ENCODE data around the gene BLM. TPM values are rescaled to one million over a fixed set of nuclear protein-coding genes. Genes with fewer than 3 reads are reported as not detected.

Gene BLM
- total RNA-seq, 1 experiment from 2014 or later, result 41.3 TPM

- H3K79me1 ChIP-seq (ENCODE audit: insufficient read depth, low read depth, low read length, poor library complexity, severe bottlenecking), result no peaks in the 10 kb centered on the region
- H3K27me3 ChIP-seq (ENCODE audit: insufficient read depth, low read length), result no peaks in the 10 kb centered on the region
- H3K27me3 Mint-ChIP-seq (ENCODE audit: low read depth), result peaks cover under 1% of the 10 kb centered on the region
- no peak overlapping the region for H3K56ac ChIP-seq (ENCODE audit: insufficient read length, low read depth, low read length)
- no peak overlapping the region for H3K18ac ChIP-seq (ENCODE audit: insufficient read length, low read depth, low read length)
- no peak overlapping the region for H3K4me2 ChIP-seq (ENCODE audit: insufficient read depth, insufficient read length, low read length)
- H3K9me3 ChIP-seq (ENCODE audit: control insufficient read depth, low read depth, low read length), result no peaks in the 10 kb centered on the region
- H4K5ac ChIP-seq (ENCODE audit: insufficient read length, low read depth, low read length), result no peak overlapping the region
- TF ChIP-seq CTCF (conservative IDR thresholded peaks at IDR 0.05), result no peak
- no peak overlapping the region for H2AFZ ChIP-seq (ENCODE audit: low read length)
- no peak for DNase-seq
- H3K4me1 Mint-ChIP-seq, result no peaks in the 10 kb centered on the region
- H4K91ac ChIP-seq (ENCODE audit: insufficient read length, low read depth, low read length), result no peak overlapping the region
- H4K8ac ChIP-seq (replicated peaks; ENCODE audit: insufficient read length, low read depth, low read length), result no peak overlapping the region
- H3K23me2 ChIP-seq (ENCODE audit: insufficient read length, low read depth, low read length, poor library complexity, severe bottlenecking), result no peaks in the 10 kb centered on the region
- no peak overlapping the region for H3K27ac Mint-ChIP-seq
- H2BK120ac ChIP-seq (ENCODE audit: low read depth, low read length, poor library complexity, severe bottlenecking), result no peak overlapping the region
- no peaks in the 10 kb centered on the region for H3K4me1 ChIP-seq (ENCODE audit: insufficient read depth, low read length)
- H3K27ac ChIP-seq (ENCODE audit: insufficient read length, low read depth, low read length), result no peak overlapping the region
- H2BK20ac ChIP-seq (ENCODE audit: low read depth, low read length, poor library complexity, severe bottlenecking), result no peak overlapping the region
- no peak overlapping the region for H3K4me3 Mint-ChIP-seq
- H3K36me3 Mint-ChIP-seq (ENCODE audit: insufficient read depth in 1 of 3, low read depth in 3 of 3), result no peaks in the 10 kb centered on the region
- H3K9ac ChIP-seq (ENCODE audit: extremely low read depth, insufficient read length, low read length), result no peak overlapping the region
- H2AK5ac ChIP-seq (ENCODE audit: insufficient read length, low read length), result no peak overlapping the region
- H4K20me1 ChIP-seq (ENCODE audit: control insufficient read depth, insufficient read depth, insufficient read length), result no peaks in the 10 kb centered on the region
- H3K23ac ChIP-seq (ENCODE audit: insufficient read length, low read depth, low read length), result no peak overlapping the region
- no peak overlapping the region for H2BK5ac ChIP-seq (ENCODE audit: insufficient read length, low read length)
- WGBS (ENCODE audit: extremely low coverage, insufficient read length, low lambda C conversion rate), result no CpG with 5 or more reads among the region's 12 CpGs
- no peak overlapping the region for H2BK15ac ChIP-seq (ENCODE audit: low read depth, low read length)
- H3T11ph ChIP-seq (ENCODE audit: low read length), result no peak overlapping the region
- no peak overlapping the region for H3K4ac ChIP-seq (ENCODE audit: low read depth, low read length)
- no peak overlapping the region for H3K14ac ChIP-seq (ENCODE audit: insufficient read depth, low read length)
- peaks cover 3% of the 10 kb centered on the region in 2 experiments; a peak in 1 of 5 replicates for H3K9me3 Mint-ChIP-seq
- no peak overlapping the region for H2BK12ac ChIP-seq (ENCODE audit: insufficient read length, low read depth, low read length)
- no peaks in the 10 kb centered on the region for H3K79me2 ChIP-seq (ENCODE audit: insufficient read depth, low read length)
These were observed 39.0 kb upstream of the BLM start for GRCh38 chr15:90677807-90678790.

Measured in H9 (cell line).